GM08714 (cell line): ENCODE results near the gene FUBP1.
"Not testable (repeated sequence)": the region's sequence is repeated elsewhere in the genome, so short reads cannot be mapped to it uniquely, and the experiment has no call there.

Experiments
- H3K4me3 ChIP-seq: fragments of 200-500 bp; sonication (Bioruptor generic); 2 replicates; pipeline ENCODE4 v1.5.1; 2014; ENCODE audit warnings: mild to moderate bottlenecking, low read length, inconsistent platforms
- ZNF274 ChIP-seq: IDR thresholded peaks from 2 replicates; pipeline ENCODE4 v1.6.1; 2012; ENCODE audit warnings: mild to moderate bottlenecking, low read depth, low read length

The FUBP1 gene, protein sequence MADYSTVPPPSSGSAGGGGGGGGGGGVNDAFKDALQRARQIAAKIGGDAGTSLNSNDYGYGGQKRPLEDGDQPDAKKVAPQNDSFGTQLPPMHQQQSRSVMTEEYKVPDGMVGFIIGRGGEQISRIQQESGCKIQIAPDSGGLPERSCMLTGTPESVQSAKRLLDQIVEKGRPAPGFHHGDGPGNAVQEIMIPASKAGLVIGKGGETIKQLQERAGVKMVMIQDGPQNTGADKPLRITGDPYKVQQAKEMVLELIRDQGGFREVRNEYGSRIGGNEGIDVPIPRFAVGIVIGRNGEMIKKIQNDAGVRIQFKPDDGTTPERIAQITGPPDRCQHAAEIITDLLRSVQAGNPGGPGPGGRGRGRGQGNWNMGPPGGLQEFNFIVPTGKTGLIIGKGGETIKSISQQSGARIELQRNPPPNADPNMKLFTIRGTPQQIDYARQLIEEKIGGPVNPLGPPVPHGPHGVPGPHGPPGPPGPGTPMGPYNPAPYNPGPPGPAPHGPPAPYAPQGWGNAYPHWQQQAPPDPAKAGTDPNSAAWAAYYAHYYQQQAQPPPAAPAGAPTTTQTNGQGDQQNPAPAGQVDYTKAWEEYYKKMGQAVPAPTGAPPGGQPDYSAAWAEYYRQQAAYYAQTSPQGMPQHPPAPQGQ

GRCh38 chr1:77978969-77979876 is at the start of gene FUBP1:
Gene FUBP1, minus strand, starts transcription at chr1:77979072. Its CDS starts 68 bp downstream, at chr1:77979004.
- no peak for TF ChIP-seq ZNF274
- H3K4me3 ChIP-seq, result peak within 1 kb of the TSS; percentile 97

- not testable (repeated sequence) for H3K4me3 ChIP-seq
These were observed 42.3 kb upstream of the FUBP1 start for GRCh38 chr1:78021134-78021533.

GRCh38 chr1:78019024-78019423 is 40.2 kb upstream of the FUBP1 start:
- no peak for TF ChIP-seq ZNF274

GRCh38 chr1:78015148-78015547 is 36.3 kb upstream of the FUBP1 start:
- H3K4me3 ChIP-seq, result no peak overlapping the region
- no peak for TF ChIP-seq ZNF274

More at GRCh38 chr1:78019024-78019423, 40.2 kb upstream of the FUBP1 start:
- H3K4me3 ChIP-seq, result no peak overlapping the region

DNA sequence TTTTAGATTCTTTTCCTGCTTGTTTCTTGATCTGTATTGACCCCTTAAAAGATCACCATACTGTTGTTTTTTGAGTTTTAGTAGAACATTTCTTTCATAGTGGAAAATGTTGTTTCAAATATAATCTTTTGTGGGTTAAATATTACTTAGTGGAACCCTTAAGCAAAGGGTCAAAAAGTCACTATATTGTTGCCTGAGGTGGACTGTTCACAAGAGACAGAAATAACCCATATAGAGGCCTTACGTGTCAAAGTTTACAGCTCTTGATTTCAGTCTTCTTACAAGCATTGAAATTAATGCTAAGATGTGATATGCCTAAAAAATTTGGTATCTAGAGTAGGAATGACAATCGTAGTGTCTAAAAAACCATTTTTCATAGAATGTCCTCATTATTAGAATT is 32.2 kb upstream of the FUBP1 start:
- H3K4me3 ChIP-seq, result no peak overlapping the region
- no peak for TF ChIP-seq ZNF274

DNA sequence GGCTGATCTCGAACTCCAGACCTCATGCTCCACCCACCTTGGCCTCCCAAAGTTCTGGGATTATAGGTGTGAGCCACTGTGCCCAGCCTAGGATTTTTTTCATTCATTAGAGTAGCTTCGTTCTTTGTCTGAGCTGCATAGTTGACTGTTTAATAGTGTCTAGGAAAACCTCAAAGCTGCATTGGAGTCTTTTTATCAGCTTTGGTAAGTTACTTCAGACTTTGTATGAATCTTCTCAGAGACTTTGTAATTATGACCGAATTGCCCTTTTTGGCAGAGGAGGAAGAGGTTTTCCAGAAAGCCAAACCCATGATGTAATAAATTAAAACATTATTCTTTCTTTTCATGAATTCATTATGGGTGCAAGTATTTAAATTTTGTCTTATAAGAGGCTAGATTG is 31.0 kb upstream of the FUBP1 start:
- no peak overlapping the region for H3K4me3 ChIP-seq
- TF ChIP-seq ZNF274, result no peak

DNA sequence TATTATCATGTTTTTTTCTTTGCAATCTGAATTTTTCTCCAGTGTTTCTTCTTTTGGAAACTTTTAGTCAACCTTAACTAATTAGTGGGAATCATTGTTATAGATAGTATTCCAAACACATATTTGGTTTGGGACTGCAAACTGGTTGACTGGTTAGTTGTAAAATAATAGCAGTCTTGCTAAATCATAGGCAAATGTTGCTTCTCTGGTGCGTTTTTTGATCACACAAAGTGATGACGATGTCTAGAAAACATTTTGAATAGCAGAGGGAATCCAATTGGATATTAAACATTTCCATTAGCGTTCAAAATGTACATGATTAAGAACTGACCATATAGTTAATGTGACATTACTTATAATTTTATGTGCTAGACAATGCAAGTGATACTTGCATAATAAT is 30.4 kb upstream of the FUBP1 start:
- no peak for TF ChIP-seq ZNF274
- H3K4me3 ChIP-seq, result no peak overlapping the region; the same call in 1 of the 2 replicates

GRCh38 chr1:78007677-78008341 is 28.9 kb upstream of the FUBP1 start:
- no peak for TF ChIP-seq ZNF274
- no peak overlapping the region; the same call in 1 of the 2 replicates for H3K4me3 ChIP-seq

DNA sequence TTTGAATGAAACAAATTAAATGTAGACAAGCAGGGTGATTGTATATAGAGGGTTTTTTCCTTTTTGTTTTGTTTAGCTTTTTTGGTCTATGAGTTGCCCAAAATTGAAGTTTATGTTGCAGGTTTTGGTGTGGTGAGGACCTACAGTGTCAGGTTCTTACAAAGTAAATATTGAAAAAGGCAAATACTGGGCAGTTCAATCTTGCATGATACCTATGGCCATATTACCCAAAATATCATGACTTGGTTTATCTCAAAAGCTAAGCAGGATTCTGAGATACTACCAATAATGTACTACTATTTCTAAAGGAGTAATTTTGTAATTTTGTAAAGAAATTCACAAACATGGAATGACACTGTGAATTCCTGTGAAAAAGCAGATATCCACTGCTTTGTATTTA is 27.6 kb upstream of the FUBP1 start:
- TF ChIP-seq ZNF274, result no peak
- peak overlapping the region; percentile 85; the same call in 1 of the 2 replicates for H3K4me3 ChIP-seq

DNA sequence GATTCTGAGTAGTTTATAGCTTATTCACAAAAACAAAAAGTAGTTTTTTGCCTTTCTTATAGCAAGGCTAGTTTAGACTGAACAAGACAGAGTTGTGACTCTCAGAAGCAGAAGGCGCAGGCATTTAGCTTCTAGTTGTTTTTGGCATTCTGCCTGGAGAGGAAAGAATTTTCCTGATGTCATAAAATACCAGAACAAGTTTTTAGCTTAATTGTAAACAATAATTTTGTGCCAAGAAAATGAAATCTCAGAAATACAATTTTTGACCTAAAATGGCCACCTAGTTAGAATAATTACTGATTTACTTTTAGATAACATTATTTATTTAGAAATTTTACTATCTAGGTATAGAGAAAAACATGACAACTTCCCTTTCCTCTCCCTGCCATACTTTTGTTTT is 26.9 kb upstream of the FUBP1 start:
- H3K4me3 ChIP-seq, result peak overlapping the region; percentile 85; the same call in 1 of the 2 replicates
- TF ChIP-seq ZNF274, result no peak

GRCh38 chr1:78005448-78005722 is 26.5 kb upstream of the FUBP1 start:
- peak overlapping the region; percentile 85; the same call in 1 of the 2 replicates for H3K4me3 ChIP-seq
- TF ChIP-seq ZNF274, result no peak

- no peak for TF ChIP-seq ZNF274
- H3K4me3 ChIP-seq, result peak within 1 kb of the TSS; percentile 85
These were observed 26.0 kb upstream of the FUBP1 start, which contains the start of gene DNAJB4 for GRCh38 chr1:78004719-78005447. Gene DNAJB4, plus strand, starts transcription at chr1:78004939. Its CDS starts 172 bp downstream, at chr1:78005111.
